K562 (cell line): ENCODE data around the gene ST6GALNAC2. TPM values are rescaled to one million over a fixed set of nuclear protein-coding genes. Genes with fewer than 3 reads are reported as not detected.

ENCODE experiments used
- ADNP ChIP-seq: fragments of 200-800 bp; sonication (Bioruptor generic); IDR thresholded peaks from 2 replicates; pipeline ENCODE4 v1.6.1; 2016; ENCODE audit warnings: missing genetic modification characterization, missing compliant biosample characterization
- ARID2 ChIP-seq: fragments of 450-650 bp; IDR thresholded peaks from 2 replicates; pipeline ENCODE4 v1.6.1; 2017; ENCODE audit warnings: antibody characterized with exemption, mild to moderate bottlenecking
- CBX8 ChIP-seq: fragments of 200-600 bp; sonication (generic); IDR thresholded peaks from 2 replicates; pipeline ENCODE4 v1.6.1; 2012; ENCODE audit warnings: borderline replicate concordance, mixed run types, low read depth, mild to moderate bottlenecking, moderate library complexity, mixed read lengths, low read length, control low read depth, inconsistent platforms; ENCODE audit not compliant: poor library complexity, severe bottlenecking; ENCODE audit errors: extremely low read depth
- DDX20 ChIP-seq: fragments of 450-650 bp; IDR thresholded peaks from 2 replicates; pipeline ENCODE4 v1.6.1; 2016; ENCODE audit warnings: missing genetic modification characterization, low read depth, mild to moderate bottlenecking, missing compliant biosample characterization, moderate library complexity
- DEAF1 ChIP-seq: fragments of 450-650 bp; formaldehyde crosslinking; IDR thresholded peaks from 2 replicates; pipeline ENCODE4 v1.4.0; 2020; ENCODE audit warnings: mild to moderate bottlenecking, moderate library complexity
- ELF2 ChIP-seq: fragments of 250-450 bp; sonication (Bioruptor Pico); IDR thresholded peaks from 2 replicates; pipeline ENCODE4 v1.5.0; 2021; ENCODE audit warnings: mild to moderate bottlenecking
- FOXJ3 ChIP-seq: sonication (generic); formaldehyde crosslinking; IDR thresholded peaks from 2 replicates; pipeline ENCODE4 v1.4.0; 2020; ENCODE audit warnings: mild to moderate bottlenecking, missing genetic modification reagents
- LARP7 ChIP-seq: fragments of 450-650 bp; IDR thresholded peaks from 2 replicates; pipeline ENCODE4 v1.6.1; 2016
- MGA ChIP-seq: fragments of 450-650 bp; IDR thresholded peaks from 2 replicates; pipeline ENCODE4 v1.6.1; 2016; ENCODE audit warnings: mild to moderate bottlenecking, moderate library complexity
- RBM15 ChIP-seq: fragments of 200-400 bp; formaldehyde crosslinking; IDR thresholded peaks from 2 replicates; pipeline ENCODE4 v1.6.1; 2018; ENCODE audit warnings: mild to moderate bottlenecking, low read length, moderate library complexity; ENCODE audit not compliant: insufficient read depth
- TRIM28 ChIP-seq: fragments of 450-650 bp; IDR thresholded peaks from 2 replicates; pipeline ENCODE4 v1.6.1; 2017
- ZNF79 ChIP-seq: fragments of 250-450 bp; sonication (Bioruptor Pico); IDR thresholded peaks from 2 replicates; pipeline ENCODE4 v1.4.0; 2020; ENCODE audit warnings: low read depth, mild to moderate bottlenecking, moderate library complexity
- polyA plus RNA-seq, 8 experiments: library from polyadenylated mRNA; depleted of rRNA in 4 of 8; stranded (reverse) in 5 of 8; unstranded in 3 of 8; fragments of >200 nt; fragmentation: Nextera tagmentation in 2 of 8; fragmentation: Illumina TruSeq in 1 of 8; extraction: Ambion mirVana in 2 of 8; extraction: Trizol in 1 of 8; gene quantifications; 2 replicates each; pipeline versions ENCODE4 v1.2.1 to v1.2.3, GENCODE V29; 2011 to 2014; ENCODE audit warnings: inconsistent platforms in 1 of 8, missing spikeins in 1 of 8
- total RNA-seq, 7 experiments: library from RNA; depleted of rRNA in 6 of 7; stranded (reverse); fragments of >200 nt in 6 of 7; fragmentation: Illumina TruSeq in 2 of 7; extraction: Trizol in 2 of 7; gene quantifications; 2 replicates each; pipeline versions ENCODE4 v1.2.1 to v1.2.3, GENCODE V29; 2011 to 2021; ENCODE audit warnings: low replicate concordance in 1 of 7
- TF ChIP-seq, protein P1 (sequence below): sonication (generic); formaldehyde crosslinking; IDR thresholded peaks from 2 replicates; pipeline ENCODE4 v1.9.0; 2022; ENCODE audit warnings: mild to moderate bottlenecking, missing genetic modification reagents
- TF ChIP-seq, protein P2 (sequence below): fragments of 200-800 bp; sonication (Bioruptor generic); IDR thresholded peaks from 2 replicates; pipeline ENCODE4 v1.6.1; 2017; ENCODE audit warnings: missing genetic modification characterization, missing compliant biosample characterization

Gene ST6GALNAC2
- total and polyA plus RNA-seq, 9 of the 15 experiments (the other 6 are each of a cell fraction or from before 2014, with no cell fraction given), result 0.18 TPM; not detected in 8

DNA sequence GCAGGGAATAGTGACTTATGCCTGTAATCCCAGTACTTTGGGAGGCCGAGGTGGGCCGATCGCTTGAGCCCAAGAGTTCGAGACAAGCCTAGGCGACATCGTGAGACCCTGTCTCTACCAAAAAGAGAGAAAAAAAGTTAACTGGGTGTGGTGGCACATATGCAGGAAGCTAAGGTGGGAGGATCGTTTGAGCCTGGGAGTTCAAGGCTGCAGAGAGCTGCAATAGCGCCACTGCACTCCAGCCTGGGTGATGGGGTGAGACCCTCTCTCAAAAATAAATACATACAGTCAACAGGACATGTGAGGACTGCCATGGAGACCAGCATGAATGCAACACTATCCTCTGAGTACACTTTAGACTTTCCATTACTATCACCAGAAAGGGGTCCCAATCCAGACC, 15.4 kb upstream of the ST6GALNAC2 start (continued):
- no peak for TF ChIP-seq MGA
- TF ChIP-seq TRIM28, result no peak
- TF ChIP-seq ARID2, result no peak
- no peak for TF ChIP-seq ZNF79
- no peak for TF ChIP-seq FOXJ3 (CRISPR knock-in tag)
- no peak for TF ChIP-seq ADNP (tag)
- TF ChIP-seq ELF2 (CRISPR knock-in tag), result no peak
- no peak for TF ChIP-seq RBM15
- no peak for TF ChIP-seq LARP7
- no peak for TF ChIP-seq DDX20 (tag)
- TF ChIP-seq, protein P1, sequence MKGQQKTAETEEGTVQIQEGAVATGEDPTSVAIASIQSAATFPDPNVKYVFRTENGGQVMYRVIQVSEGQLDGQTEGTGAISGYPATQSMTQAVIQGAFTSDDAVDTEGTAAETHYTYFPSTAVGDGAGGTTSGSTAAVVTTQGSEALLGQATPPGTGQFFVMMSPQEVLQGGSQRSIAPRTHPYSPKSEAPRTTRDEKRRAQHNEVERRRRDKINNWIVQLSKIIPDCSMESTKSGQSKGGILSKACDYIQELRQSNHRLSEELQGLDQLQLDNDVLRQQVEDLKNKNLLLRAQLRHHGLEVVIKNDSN (CRISPR knock-in tag), result no peak
- TF ChIP-seq DEAF1 (CRISPR knock-in tag), result no peak
- TF ChIP-seq CBX8, result no peak
- TF ChIP-seq, protein P2, sequence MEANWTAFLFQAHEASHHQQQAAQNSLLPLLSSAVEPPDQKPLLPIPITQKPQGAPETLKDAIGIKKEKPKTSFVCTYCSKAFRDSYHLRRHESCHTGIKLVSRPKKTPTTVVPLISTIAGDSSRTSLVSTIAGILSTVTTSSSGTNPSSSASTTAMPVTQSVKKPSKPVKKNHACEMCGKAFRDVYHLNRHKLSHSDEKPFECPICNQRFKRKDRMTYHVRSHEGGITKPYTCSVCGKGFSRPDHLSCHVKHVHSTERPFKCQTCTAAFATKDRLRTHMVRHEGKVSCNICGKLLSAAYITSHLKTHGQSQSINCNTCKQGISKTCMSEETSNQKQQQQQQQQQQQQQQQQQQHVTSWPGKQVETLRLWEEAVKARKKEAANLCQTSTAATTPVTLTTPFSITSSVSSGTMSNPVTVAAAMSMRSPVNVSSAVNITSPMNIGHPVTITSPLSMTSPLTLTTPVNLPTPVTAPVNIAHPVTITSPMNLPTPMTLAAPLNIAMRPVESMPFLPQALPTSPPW (CRISPR knock-in tag), result no peak
